Endodermal cell (in vitro differentiated cells): ENCODE results near the gene TBCD. TPM values are rescaled to one million over a fixed set of nuclear protein-coding genes. Genes with fewer than 3 reads are reported as not detected.

Experiments used
- DNase-seq: peaks from one replicate; pipeline ENCODE4 v3.0.0-alpha.2; 2017
- H3K27ac ChIP-seq: 2 replicates; pipeline ENCODE4 v1.5.1; 2013; ENCODE audit warnings: mild to moderate bottlenecking, low read depth, low read length, moderate library complexity
- H3K27me3 ChIP-seq: 2 replicates; pipeline ENCODE4 v1.6.1; 2013; ENCODE audit warnings: mild to moderate bottlenecking, low read length, moderate library complexity; ENCODE audit not compliant: insufficient read depth, control insufficient read depth, poor library complexity, severe bottlenecking
- H3K36me3 ChIP-seq: 2 replicates; pipeline ENCODE4 v1.7.0; 2013; ENCODE audit warnings: mild to moderate bottlenecking, low read length, moderate library complexity; ENCODE audit not compliant: control insufficient read depth, insufficient read depth
- H3K4me1 ChIP-seq: one replicate; pipeline ENCODE4 v1.7.0; 2013; ENCODE audit warnings: low read length; ENCODE audit not compliant: control insufficient read depth, insufficient read depth
- H3K4me3 ChIP-seq: 2 replicates; pipeline ENCODE4 v1.5.1; 2013; ENCODE audit warnings: mild to moderate bottlenecking, low read length, moderate library complexity
- H3K9ac ChIP-seq: 2 replicates; pipeline ENCODE4 v1.6.1; 2013; ENCODE audit warnings: mild to moderate bottlenecking, low read length, moderate library complexity; ENCODE audit not compliant: poor library complexity, severe bottlenecking; ENCODE audit errors: extremely low read depth
- H3K9me3 ChIP-seq: 2 replicates; pipeline ENCODE4 v1.6.1; 2013; ENCODE audit warnings: mild to moderate bottlenecking, low read length, moderate library complexity; ENCODE audit not compliant: control insufficient read depth
- H3K27ac Mint-ChIP-seq: 2 replicates; pipeline ENCODE4 v1.8.0; 2020; ENCODE audit warnings: mixed read lengths
- H3K27me3 Mint-ChIP-seq: 2 replicates; pipeline ENCODE4 v1.8.0; 2021; ENCODE audit warnings: mild to moderate bottlenecking, mixed read lengths; ENCODE audit not compliant: insufficient read depth
- H3K36me3 Mint-ChIP-seq: 2 replicates; pipeline ENCODE4 v1.8.0; 2020; ENCODE audit warnings: low read depth, mixed read lengths
- H3K4me1 Mint-ChIP-seq: 2 replicates; pipeline ENCODE4 v1.8.0; 2020; ENCODE audit warnings: mixed read lengths
- H3K4me3 Mint-ChIP-seq: 2 replicates; pipeline ENCODE4 v1.8.0; 2020; ENCODE audit warnings: mild to moderate bottlenecking, moderate library complexity, mixed read lengths
- H3K9me3 Mint-ChIP-seq: 2 replicates; pipeline ENCODE4 v1.8.0; 2020; ENCODE audit warnings: mild to moderate bottlenecking, mixed read lengths
- CTCF ChIP-seq: fragments of 200-600 bp; sonication (generic); conservative IDR thresholded peaks from 2 replicates; pipeline ENCODE4 v1.5.0; 2021; ENCODE audit warnings: antibody characterized with exemption, mild to moderate bottlenecking
- WGBS, 2 experiments: methylation state at CpG; one replicate each; pipeline versions ENCODE4 v1.1.5 to v1.1.7; 2013; ENCODE audit warnings: missing lambda C conversion rate in 2 of 2, mixed read lengths in 1 of 2; ENCODE audit not compliant: insufficient coverage in 1 of 2, insufficient read length in 1 of 2; 5-methylcytosine and 5-hydroxymethylcytosine counted together
- total RNA-seq, 2 donors: library from RNA; stranded (reverse); fragmentation: NEBNext Ultra II Directional in 1 of 2; extraction: Animal tissue kit (Norgen Biotek cat#: 25700) in 1 of 2; gene quantifications; 2 replicates in 1 of 2; 3 replicates in 1 of 2; pipeline ENCODE4 v1.2.1, GENCODE V29; 2021

The TBCD gene
- total RNA-seq, 2 donors from 2014 or later = 107 TPM

- H3K4me1 ChIP-seq = no peaks in the 10 kb centered on the region
- Mint-ChIP-seq H3K4me1 (peaks cover 8% of the 10 kb centered on the region), H3K36me3 (peaks cover 65% of the 10 kb centered on the region), H3K4me3 (no peak overlapping the region), H3K27me3 (peaks cover 20% of the 10 kb centered on the region), H3K27ac (no peak overlapping the region), H3K9me3 (peaks cover 42% of the 10 kb centered on the region)
- H3K36me3 ChIP-seq = peaks cover 48% of the 10 kb centered on the region
- H3K27ac ChIP-seq = no peak overlapping the region
- peaks cover 25% of the 10 kb centered on the region for H3K9me3 ChIP-seq
- no peaks in the 10 kb centered on the region for H3K27me3 ChIP-seq
- 79 to 86% methylated on average over 7 of the region's 8 CpGs for WGBS, 2 experiments
- DNase-seq = no peak
- no peak overlapping the region for H3K9ac ChIP-seq
- no peak for TF ChIP-seq CTCF
- H3K4me3 ChIP-seq = no peak overlapping the region
These were observed 6.3 kb upstream of the TBCD start for GRCh38 chr17:82745524-82745923.

DNA sequence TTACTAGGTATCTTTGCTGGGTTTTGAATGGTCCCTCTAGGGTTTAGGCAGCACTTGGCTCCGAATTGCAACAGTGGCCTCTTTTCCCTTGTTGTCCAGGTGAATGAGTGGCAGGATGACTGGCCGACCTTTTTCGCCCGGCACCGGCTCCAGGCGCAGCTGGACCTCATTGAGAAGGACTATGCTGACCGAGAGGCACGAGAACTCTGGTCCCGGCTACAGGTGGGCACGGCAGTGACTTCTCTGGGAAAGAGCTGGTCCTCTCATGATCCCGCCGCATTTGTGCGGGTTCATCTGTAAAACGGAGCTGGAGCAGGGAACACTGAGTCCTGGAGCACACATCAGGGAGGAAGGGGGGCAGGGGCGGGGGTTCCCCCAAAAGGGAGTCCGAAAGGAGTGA is 3.1 kb upstream of the TBCD start:
- peaks cover 20% of the 10 kb centered on the region for H3K27me3 Mint-ChIP-seq
- H3K9me3 Mint-ChIP-seq = peaks cover 24% of the 10 kb centered on the region
- no peaks in the 10 kb centered on the region for H3K4me1 ChIP-seq
- H3K9ac ChIP-seq = no peak overlapping the region
- H3K4me3 ChIP-seq = no peak overlapping the region
- TF ChIP-seq CTCF = no peak
- no peak overlapping the region for H3K27ac ChIP-seq
- no peaks in the 10 kb centered on the region for H3K27me3 ChIP-seq
- no peak overlapping the region for H3K4me3 Mint-ChIP-seq
- H3K27ac Mint-ChIP-seq = no peak overlapping the region
- 93 to 98% methylated on average over 14 to 16 of the region's 16 CpGs for WGBS, 2 experiments
- no peak for DNase-seq
- H3K36me3 ChIP-seq = peaks cover 16% of the 10 kb centered on the region
- peaks cover 11% of the 10 kb centered on the region for H3K4me1 Mint-ChIP-seq
- peaks cover 14% of the 10 kb centered on the region for H3K9me3 ChIP-seq
- peaks cover 33% of the 10 kb centered on the region for H3K36me3 Mint-ChIP-seq

GRCh38 chr17:82750241-82750908 is 1.5 kb upstream of the TBCD start:
- H3K27me3 ChIP-seq = no peaks in the 10 kb centered on the region
- H3K4me1 ChIP-seq = no peaks in the 10 kb centered on the region
- no peak for TF ChIP-seq CTCF
- peaks cover 9% of the 10 kb centered on the region for H3K36me3 ChIP-seq
- Mint-ChIP-seq H3K9me3 (peaks cover 19% of the 10 kb centered on the region), H3K27ac (no peak overlapping the region), H3K4me1 (peaks cover 16% of the 10 kb centered on the region), H3K27me3 (peaks cover 20% of the 10 kb centered on the region), H3K4me3 (peak overlapping the region; percentile 37), H3K36me3 (peaks cover 23% of the 10 kb centered on the region)
- H3K27ac ChIP-seq = no peak overlapping the region
- WGBS, 2 experiments = 95 to 96% methylated on average over 22 to 29 of the region's 40 CpGs
- no peak overlapping the region for H3K4me3 ChIP-seq
- DNase-seq = peak; percentile 81
- H3K9me3 ChIP-seq = peaks cover 11% of the 10 kb centered on the region
- no peak overlapping the region for H3K9ac ChIP-seq
